Inflammatory macrophage treated with lipopolysaccharide for 4 hours (primary cell): Measurements from ENCODE around the gene EZH1.

Source experiments
- DNase-seq: peaks from one replicate; pipeline ENCODE4 v3.0.0-alpha.2; 2020

Gene EZH1

DNA sequence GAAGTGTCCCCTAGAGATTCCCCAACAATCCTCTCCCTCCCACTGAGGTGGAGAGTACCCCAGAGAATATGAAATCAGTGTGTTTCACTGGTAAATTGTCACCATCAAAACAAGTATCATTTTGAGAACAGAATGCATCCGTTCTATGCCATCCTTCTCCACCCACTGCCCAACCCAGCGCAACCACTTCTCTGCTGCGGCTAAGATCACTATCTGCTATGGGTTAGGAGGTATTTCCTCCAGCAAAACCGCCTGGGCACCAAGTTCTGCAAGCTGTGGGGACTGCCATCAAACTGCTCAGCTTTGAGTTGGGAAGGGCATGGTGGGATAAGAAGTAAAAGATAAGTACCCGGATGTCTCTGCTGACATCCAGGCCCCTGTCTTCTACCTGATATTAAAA is 38.1 kb downstream of the EZH1 start:
- no peak for DNase-seq

DNA sequence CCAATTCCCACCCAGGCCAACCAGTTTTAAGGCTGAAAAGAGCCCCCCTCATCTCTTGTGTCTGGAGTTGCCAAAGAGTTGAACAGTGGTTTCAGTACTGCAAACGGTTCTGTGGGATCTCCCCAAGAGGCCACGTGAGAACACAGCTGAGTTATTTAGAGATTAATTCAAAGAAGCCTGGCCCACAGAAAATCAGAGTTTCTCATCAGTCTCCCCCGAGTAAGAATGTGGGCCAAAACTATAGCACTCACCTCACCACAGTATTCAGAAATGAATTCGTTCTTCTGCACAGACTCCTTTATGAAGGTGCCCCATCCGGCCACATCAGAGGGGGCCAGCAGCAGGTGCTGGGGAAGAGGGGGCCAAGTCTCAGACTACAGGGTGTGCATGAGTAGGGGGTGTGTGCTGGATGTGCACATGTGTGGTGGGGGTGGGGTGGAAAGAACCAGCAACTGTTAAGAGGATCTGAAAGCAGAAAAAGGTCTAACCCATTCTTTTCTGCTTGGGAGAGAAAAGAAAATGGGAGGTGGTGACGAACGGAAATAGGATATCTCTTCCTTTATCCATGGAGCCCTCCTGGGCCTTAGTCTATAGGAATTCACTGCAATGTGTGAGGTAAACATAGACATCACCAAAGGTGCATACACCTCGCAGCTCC is 39.9 kb downstream of the EZH1 start:
- DNase-seq = no peak

DNA sequence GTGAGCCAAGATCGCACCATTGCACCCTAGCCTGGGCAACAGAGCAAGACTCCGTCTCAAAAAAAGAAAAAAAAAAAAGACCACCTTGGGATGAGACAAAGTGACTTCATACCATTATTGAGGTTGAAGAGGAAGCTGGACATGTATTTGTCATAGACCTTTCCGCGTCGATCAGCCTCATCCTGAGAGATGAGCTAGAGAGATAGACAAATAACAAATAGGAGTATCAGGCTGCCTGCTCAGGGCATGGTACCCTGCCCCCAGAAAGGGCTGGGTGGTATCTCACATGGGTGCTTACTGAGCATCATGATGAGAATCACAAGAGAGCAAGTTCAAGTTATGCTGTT is 40.4 kb downstream of the EZH1 start:
- no peak for DNase-seq

GRCh38 chr17:42702446-42702845 is 42.4 kb downstream of the EZH1 start:
- DNase-seq = no peak

DNA sequence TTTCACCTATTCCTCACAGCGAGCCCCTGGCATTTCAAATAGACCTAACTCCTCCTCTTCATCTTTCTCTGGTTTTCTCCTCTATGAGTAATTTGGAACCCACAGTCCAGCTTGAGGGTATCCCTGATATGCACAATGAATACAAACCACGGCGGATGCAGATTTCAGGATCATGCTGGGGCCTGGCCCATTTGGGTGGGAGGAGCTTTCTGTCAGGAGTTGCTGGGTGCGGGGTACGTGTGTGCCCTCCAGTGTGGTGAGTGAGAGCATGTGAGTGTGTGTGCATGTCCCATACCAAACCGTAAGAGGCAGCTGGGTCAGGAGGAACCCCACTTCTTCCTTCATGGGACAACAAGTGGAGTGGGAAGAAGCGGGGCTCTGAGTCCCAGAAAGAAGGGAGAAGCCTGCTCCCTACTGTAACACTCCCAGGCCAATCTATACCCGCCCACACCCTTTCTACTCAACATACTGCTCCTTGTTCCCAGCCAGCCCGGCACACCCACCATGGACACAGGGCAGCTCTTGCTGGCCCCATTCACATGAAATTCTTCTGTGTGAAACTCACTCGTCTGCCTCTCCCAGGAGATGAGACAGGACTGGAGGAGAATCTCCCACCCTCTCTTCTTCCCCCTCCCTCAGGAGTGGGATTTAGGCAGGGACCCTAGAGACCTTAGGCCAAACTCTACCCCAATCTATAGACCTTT is 44.1 kb downstream of the EZH1 start:
- DNase-seq = no peak

GRCh38 chr17:42699415-42699740 is 45.5 kb downstream of the EZH1 start:
- DNase-seq = no peak

DNA sequence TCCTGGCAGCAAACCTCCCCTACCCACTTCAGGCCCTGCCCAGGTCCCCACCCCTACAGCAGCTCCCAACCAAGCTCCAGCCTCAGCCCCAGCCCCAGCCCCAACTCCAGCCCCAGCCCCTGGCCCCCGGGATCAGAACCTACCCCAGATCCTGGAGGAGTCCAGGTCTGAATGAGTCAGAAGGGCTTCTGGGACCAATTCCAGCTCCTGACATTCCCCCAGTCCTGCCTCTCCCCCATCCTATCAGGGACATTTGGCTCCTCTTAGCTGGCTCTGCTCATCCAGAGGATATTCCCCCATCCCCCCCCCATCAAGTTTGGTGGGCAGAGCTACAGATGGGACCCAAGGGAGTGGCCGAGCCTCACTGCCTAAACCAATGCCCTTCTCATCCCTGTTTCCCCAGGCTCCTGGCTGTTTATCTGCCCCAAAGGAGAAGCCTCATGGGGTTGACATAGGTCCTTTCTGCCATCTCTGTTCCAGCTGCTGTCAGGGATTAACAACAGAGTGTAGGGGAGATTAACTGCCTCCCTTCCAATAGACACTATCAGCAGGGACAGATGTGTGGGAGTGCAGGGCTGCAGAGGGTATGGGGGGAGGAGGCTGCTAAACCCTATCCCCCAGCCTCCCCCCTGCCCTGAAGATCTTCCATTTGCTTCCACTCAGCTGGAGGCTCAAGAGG is 46.0 kb downstream of the EZH1 start:
- DNase-seq = no peak

DNA sequence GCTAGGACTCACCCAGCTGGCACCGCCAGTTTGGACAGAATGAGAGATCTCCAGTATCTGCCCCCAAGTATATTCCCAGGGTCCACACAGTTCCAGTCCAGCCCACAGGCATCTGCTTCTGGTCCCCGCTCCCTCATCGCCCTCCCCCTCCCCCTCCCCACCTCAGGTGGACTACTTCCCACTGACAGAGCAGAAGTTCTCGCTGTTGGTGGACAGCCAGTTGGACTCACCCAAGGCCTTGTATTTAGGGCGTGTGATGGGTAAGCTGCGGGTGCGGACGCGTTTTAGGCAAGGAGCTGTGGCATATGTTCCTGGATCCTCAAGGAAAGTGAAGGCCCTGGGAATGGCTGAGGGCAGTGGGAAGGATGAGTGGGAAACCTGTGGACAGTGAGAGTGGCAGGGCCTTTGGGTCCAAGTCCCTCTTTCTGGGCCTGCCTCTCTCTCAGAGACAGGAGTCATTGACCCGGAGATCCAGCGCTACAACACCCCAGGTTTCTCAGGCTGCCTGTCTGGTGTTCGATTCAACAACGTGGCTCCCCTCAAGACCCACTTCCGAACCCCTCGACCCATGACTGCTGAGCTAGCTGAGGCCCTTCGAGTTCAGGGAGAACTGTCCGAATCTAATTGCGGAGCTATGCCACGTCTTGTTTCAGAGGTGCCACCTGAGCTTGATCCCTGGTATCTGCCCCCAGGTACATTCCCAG is 47.6 kb downstream of the EZH1 start:
- DNase-seq = no peak

DNA sequence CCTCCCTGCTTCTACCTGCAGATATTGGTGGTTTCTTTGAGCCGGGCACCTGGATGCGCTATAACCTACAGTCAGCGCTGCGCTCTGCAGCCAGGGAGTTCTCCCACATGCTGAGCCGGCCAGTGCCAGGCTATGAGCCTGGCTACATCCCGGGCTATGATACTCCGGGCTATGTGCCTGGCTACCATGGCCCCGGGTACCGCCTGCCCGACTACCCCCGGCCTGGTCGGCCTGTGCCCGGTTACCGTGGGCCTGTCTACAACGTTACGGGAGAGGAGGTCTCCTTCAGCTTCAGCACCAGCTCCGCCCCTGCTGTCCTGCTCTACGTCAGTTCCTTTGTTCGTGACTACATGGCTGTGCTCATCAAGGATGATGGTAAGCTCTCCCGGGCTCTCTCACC is 49.3 kb downstream of the EZH1 start:
- DNase-seq = no peak

DNA sequence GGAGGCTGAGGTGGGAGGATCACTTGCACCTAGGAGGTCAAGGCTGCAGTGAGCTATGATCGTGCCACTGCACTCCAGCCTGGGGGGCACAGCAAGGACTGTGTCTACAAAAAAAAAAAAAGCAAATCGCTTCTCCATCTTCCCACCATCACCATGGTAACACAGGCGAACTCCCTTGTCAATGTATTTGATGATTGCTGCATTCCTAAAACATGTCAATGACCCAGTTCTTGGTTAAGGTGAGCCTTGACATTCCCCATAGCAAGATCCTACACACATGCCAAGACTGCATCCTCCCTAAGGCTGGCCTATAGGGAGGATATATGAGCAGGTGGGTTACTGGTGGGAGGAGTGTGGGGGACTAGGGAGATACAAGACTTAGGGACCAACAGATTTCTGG is 50.3 kb downstream of the EZH1 start:
- no peak for DNase-seq

DNA sequence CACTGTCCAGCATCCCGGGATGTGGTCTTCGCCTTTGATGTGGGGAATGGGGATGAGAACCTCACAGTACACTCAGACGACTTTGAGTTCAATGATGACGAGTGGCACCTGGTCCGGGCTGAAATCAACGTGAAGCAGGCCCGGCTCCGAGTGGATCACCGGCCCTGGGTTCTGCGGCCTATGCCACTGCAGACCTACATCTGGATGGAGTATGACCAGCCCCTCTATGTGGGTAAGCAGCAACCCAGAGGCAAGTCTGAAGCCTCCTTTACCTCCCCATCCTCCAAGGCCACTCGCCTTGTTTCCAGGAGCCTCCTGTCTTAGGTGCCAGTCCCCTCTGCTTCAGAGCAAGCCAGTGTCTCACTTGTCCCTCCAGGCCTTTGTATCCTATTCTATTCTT is 52.4 kb downstream of the EZH1 start:
- DNase-seq = no peak

DNA sequence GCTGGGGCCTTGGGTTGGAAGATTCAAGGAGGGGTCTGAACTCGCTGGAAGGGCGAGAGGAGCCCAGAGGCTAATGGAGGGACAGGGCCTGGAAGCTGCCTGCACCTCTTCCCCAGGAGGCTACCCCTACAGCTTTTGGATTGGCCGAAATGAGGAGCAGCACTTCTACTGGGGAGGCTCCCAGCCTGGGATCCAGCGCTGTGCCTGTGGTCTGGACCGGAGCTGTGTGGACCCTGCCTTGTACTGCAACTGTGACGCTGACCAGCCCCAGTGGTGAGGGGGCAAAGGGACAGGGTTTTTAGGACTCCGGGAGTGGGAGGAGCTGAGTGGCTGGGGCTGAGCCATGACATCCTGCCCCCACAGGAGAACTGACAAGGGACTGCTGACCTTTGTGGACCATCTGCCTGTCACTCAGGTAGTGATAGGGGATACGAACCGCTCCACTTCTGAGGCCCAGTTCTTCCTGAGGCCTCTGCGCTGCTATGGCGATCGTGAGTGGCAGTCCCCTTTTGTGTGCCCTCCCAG is 53.8 kb downstream of the EZH1 start:
- no peak for DNase-seq

DNA sequence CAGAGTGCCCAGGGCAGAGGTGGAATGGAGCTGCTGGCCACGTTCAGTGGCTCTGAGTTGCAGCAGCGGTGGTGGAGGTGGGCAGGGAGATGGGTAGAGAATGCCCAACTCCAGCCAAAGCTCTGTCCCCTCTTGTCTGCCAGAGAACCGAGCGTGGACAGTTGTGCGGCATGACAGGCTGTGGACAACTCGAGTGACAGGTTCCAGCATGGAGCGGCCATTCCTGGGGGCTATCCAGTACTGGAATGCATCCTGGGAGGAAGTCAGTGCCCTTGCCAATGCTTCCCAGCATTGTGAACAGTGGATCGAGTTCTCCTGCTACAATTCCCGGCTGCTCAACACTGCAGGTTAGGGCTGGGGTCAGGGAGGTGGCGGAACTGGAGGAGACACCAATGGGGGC is 54.2 kb downstream of the EZH1 start:
- DNase-seq = no peak

GRCh38 chr17:42687707-42688320 is 57.0 kb downstream of the EZH1 start:
- DNase-seq = no peak

- DNase-seq = no peak
Observed at GRCh38 chr17:42686520-42687128, 58.2 kb downstream of the EZH1 start.

- no peak for DNase-seq
Observed at GRCh38 chr17:42685831-42686230, 59.0 kb downstream of the EZH1 start.

- no peak for DNase-seq
Observed at GRCh38 chr17:42684929-42685556, 59.8 kb downstream of the EZH1 start.

GRCh38 chr17:42683407-42684034 is 61.3 kb downstream of the EZH1 start:
- DNase-seq = no peak

GRCh38 chr17:42682722-42683403 is 62.0 kb downstream of the EZH1 start:
- DNase-seq = no peak

DNA sequence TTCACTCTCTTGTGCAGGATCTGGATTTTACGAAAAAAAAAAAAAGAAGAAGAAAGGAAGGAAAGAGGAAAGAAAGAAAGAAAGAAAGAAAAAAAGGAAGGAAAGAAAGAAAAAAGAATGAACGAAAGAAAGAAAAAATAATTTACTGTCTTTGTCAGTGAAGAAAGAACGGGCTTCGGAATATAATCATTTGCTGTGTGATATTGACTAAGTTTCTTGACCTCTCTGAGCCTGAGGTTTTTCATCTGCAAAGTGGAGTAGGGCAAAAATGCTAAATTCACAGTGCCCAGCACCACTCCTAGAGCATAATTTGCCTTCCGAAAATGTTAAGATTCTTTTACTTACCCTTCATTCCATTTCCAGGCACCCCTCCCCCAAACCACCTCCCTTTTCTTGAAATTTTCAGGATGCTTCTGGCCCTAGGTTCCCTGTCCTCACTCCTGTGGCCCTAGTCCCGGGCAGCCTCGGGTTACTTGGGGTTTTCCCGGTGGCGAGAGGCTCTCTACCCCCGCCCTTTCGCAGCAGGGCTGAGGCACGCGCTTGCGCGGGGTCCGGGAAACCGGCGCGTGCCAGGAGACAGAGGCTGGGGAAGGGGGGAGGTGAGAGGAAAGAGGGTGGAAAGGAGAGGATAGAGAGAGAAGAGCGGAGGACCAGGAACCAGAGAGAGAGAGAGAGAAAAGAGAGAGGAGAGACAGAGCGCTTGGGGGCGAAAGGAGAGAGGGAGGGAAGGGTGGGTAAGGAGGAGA is 62.7 kb downstream of the EZH1 start, which contains the start of gene CNTNAP1:
Gene CNTNAP1, plus strand, starts transcription at position 556 of the 746 bp plus-strand sequence. CDS start 299 bp downstream, outside the sequence.
- peak; percentile 56 for DNase-seq
